Stimulated activated CD8-positive, alpha-beta memory T cell treated with anti-CD3 and anti-CD28 coated beads, Interleukin-7, amount 100 ng/mL, for 1 hour (primary cell): ENCODE measurements around the gene SMIM35.
"Not testable (repeated sequence)": the region's sequence is repeated elsewhere in the genome, so short reads cannot be mapped to it uniquely, and the experiment has no call there.

ENCODE experiments used
- DNase-seq, 2 donors: peaks; one replicate each; pipeline ENCODE4 v3.0.0-alpha.2; 2020; ENCODE audit warnings: low read depth in 2 of 2

SMIM35 gene

DNA sequence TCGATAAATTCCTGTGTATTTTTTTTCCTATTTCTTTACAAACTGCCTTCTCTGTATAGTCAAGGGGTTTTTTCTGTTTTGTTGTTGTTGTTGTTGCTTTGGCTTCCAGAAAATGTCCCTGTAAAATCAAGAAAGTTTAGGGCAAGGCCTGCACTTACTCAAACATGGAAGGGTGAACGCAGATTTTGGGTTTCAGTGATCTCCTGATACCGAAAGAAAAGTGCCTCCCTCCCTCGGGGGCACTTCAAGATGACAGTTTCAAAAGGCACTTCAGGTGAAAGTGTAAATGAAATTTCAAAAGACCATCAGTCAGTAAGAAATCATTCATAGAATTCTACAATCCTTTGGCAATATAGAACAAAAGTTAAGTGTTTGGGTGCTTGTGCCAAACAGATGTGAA lies 53.3 kb downstream of the SMIM35 start:
- DNase-seq = no peak

GRCh38 chr11:118028626-118029025 lies 58.1 kb downstream of the SMIM35 start:
- DNase-seq = no peak

- no peak for DNase-seq
Measured at GRCh38 chr11:118027694-118028093, 59.1 kb downstream of the SMIM35 start.

DNA sequence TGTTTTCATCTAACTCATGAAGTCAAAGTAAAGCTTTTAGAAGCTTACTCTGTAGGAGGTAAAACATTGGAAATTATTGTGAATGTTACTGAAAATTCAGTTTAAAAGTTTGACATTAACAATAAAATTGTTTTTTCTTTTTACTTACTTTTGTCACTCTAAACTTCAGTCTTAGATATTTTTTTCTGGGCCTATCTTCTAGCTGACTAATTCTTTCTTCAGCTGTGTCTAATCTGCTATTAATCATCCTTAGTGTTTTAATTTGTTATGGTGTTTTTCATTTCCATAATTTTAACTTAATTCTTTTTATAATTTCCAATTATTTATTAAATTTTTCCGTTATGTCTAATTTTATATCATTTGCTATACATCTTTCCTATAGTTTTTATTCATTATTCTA lies 65.6 kb downstream of the SMIM35 start:
- no peak for DNase-seq

- no peak for DNase-seq
Measured at GRCh38 chr11:118018401-118018800, 68.4 kb downstream of the SMIM35 start.

DNA sequence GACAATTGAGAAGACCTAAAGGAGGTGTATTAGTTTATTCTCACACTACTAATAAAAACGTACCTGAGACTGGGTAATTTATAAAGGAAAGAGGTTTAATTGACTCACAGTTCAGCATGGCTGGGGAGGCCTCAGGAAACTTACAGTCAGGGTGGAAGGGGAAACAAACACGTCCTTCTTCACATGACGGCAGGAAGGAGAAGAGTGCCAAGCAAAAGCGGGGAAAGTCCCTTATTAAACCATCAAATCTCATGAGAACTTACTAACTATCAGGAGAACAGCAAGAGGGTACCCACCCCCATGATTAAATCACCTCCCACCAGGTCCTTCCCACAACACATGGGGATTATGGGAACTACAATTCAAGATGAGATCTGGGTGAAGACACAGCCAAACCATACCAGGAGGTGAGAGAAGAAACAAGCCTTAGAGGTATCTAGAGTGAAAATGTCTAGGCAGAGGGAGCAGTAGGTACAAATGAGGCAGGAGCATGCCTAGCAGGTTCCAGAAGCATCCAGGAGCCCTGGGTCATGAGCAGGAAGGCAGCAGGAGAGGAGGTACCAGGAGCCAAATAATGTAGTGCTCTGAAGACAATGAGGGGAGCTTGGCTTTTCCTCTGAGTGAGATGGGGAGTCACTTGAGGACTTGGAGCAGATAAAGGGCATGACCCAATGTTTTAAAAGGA lies 69.0 kb downstream of the SMIM35 start:
- DNase-seq = no peak

- no peak for DNase-seq
Measured at GRCh38 chr11:118017111-118017510, 69.7 kb downstream of the SMIM35 start.

DNA sequence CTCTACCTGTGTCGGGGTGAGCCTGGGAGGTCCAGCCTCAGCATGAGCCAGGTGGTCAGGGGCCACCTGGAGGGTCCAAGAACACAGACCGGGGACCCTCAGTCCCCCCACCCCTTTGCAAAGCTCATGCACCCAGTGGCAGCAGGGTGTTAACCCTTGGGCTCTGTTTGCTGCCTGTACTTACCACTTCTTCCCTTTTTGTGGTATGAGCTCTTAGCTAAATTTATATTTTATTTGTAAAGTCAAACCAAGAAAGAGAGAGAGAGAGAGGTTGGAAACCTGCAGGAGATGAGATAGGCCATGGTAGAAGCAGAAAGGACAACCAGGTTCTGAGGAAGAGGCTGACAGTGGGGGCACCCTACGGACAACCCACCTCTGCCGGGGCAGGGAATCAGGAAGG lies 70.7 kb downstream of the SMIM35 start:
- no peak for DNase-seq

DNA sequence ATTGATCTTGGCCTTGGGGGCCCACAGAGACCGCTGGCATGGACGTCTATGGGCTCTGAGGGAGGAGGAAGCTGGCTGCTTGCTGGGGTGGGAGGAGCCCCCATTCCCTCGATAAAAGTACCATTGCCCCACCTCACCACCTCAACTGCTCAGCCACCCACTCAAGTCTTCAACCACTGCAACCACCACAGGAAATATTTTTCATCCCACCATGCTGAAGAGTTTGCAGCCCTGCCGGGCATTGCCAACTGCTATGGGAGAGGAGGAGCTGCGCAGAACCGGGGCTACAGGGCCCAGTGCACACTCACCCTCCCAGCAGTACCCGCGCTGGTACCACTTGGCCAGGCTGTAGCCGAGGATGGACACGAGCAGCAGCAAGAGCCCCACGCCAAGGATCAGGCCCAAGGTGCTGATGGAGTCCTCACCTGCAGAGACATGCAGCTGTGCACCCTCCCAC lies 71.3 kb downstream of the SMIM35 start:
- no peak for DNase-seq

GRCh38 chr11:118014022-118014421 lies 72.7 kb downstream of the SMIM35 start:
- no peak for DNase-seq

GRCh38 chr11:118012083-118012669 lies 74.6 kb downstream of the SMIM35 start:
- no peak for DNase-seq

- no peak for DNase-seq
Measured at GRCh38 chr11:118010738-118011461, 75.9 kb downstream of the SMIM35 start.

DNA sequence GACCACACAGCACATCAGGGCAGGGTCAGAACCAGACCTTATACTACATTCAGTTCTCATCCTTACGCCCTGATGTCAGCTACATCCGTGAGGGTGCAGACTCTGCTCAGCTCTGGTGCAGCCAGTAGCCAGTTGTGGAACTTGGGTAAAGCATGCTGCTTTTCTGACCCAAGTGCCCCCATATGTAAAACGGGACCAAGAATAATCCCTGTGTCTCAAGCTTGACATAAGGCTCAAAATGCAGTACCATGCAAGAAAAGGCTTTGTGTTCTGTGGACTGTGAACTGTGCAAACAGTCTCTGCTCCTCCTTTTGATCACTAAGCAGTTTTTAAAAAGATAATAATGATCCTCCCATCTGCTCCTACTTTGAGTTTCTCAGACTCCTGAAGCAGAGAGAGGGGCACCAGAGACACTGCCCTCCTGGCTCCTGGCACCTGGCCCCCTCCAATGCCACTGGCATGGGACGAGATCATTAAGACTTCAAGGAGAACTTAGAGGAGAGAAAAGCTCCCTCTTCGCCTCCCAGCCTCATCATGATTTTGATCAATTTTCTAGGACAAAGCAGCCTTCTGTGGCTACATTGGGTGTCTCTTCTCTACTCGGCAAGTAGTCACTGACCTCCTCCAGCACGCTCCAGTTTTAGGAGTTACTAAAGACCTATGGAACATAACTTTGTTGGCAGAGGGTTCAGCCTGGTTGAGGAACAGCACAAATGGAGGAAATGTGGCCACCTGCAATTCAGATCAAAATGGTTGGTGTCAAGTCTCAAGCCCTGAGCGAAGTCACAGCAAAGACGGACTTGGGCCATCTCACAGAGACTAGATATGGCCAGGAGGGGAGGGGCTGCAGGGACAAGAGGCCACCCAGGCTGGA lies 76.7 kb downstream of the SMIM35 start:
- DNase-seq = no peak

DNA sequence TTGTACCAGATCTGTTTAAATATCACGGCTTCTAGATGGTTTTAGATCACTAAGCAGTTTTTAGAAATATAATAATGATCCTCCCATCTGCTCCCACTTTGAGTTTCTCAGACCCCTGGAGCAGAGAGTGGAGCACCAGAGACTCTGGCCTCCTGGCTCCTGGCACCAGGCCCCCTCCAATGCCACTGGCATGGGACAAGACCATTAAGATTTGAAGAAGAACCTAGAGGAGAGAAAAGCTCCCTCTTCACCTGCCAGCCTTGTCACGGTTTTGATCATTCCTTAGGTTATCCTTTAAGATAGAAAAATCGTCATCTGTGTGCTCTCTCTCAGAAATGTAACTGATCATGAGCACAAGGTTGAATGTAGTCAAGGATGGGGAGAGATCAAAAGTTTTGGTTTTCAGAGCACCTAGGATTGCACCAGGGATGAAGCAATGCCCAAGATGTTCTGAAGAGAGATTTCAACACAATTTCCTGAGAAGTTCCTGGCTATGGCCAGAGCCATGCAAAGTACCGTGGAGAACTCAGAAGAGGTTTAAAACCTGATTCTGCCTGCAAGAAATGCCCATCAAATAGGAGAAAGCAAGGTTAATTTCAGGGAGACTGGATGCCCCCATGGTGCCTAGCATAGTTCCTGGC lies 78.4 kb downstream of the SMIM35 start:
- no peak for DNase-seq

GRCh38 chr11:118007563-118008270 lies 79.0 kb downstream of the SMIM35 start:
- DNase-seq = not testable (repeated sequence)

- no peak for DNase-seq
Measured at GRCh38 chr11:118007040-118007439, 79.7 kb downstream of the SMIM35 start.

GRCh38 chr11:118006153-118006534 lies 80.6 kb downstream of the SMIM35 start:
- no peak for DNase-seq

- no peak for DNase-seq
Measured at GRCh38 chr11:118005224-118006152, 81.3 kb downstream of the SMIM35 start.

GRCh38 chr11:118004543-118005223 lies 82.1 kb downstream of the SMIM35 start:
- no peak for DNase-seq
